Measurements from ENCODE around the gene CNTNAP2. TPM values are rescaled to one million over a fixed set of nuclear protein-coding genes. Genes with fewer than 3 reads are reported as not detected.

CNTNAP2 gene
- total and polyA plus RNA-seq, 2 of the 4 experiments (the other 2 are of a cell fraction) = not detected

- Histone ChIP-seq H2BK120ac (ENCODE audit: low read depth, low read length) (no peak overlapping the region), H3K23ac (ENCODE audit: low read depth, low read length) (no peak overlapping the region), H3K9me3 (ENCODE audit: control insufficient read depth, insufficient read depth, low read length) (peaks cover 2% of the 10 kb centered on the region; the same call in 1 of the 2 replicates), H3K4me2 (ENCODE audit: low read depth, low read length) (no peak overlapping the region), H3K27me3 (ENCODE audit: control insufficient read depth, insufficient read depth, low read length) (no peaks in the 10 kb centered on the region), H4K5ac (ENCODE audit: low read depth, low read length) (no peak overlapping the region), H4K20me1 (ENCODE audit: insufficient read depth, low read length) (no peaks in the 10 kb centered on the region), H2AK9ac (replicated peaks; ENCODE audit: low read depth, low read length, poor library complexity) (no peak overlapping the region), H2AFZ (replicated peaks; ENCODE audit: low read length, poor library complexity) (no peak overlapping the region), H3K14ac (replicated peaks; ENCODE audit: low read depth, low read length) (no peak overlapping the region), H2BK15ac (ENCODE audit: low read depth, low read length) (no peak overlapping the region), H3K36me3 (ENCODE audit: control insufficient read depth, insufficient read depth, low read length) (no peaks in the 10 kb centered on the region), H4K8ac (ENCODE audit: low read depth in 2 of 2, low read length in 2 of 2) (no peak overlapping the region), H3K9ac (ENCODE audit: low read depth, low read length) (no peak overlapping the region), H3K4ac (ENCODE audit: low read depth, low read length) (no peak overlapping the region), H3K4me1 (ENCODE audit: control insufficient read depth, insufficient read depth, low read length) (no peaks in the 10 kb centered on the region), H3K56ac (ENCODE audit: extremely low read depth, insufficient read depth, low read length) (no peak overlapping the region), H3K27ac (ENCODE audit: insufficient read depth, low read length) (no peak overlapping the region), H2BK20ac (ENCODE audit: low read depth, low read length) (no peak overlapping the region), H4K91ac (ENCODE audit: insufficient read depth, low read depth, low read length) (no peak overlapping the region), H3K18ac (ENCODE audit: low read depth, low read length) (no peak overlapping the region), H2AK5ac (ENCODE audit: low read depth, low read length) (no peak overlapping the region), H3K9me1 (ENCODE audit: insufficient read depth, low read length) (no peaks in the 10 kb centered on the region), H3K79me1 (ENCODE audit: low read depth in 1 of 2, low read length in 2 of 2) (no peaks in the 10 kb centered on the region), H3K4me3 (ENCODE audit: insufficient read depth, low read depth, low read length) (no peak overlapping the region), H2BK5ac (ENCODE audit: low read depth, low read length, poor library complexity, severe bottlenecking) (no peak overlapping the region)
- TF ChIP-seq CHD1 (IDR thresholded peaks at IDR 0.05; ENCODE audit: low read depth, low read length) (no peak), ELK1 (IDR thresholded peaks at IDR 0.05; ENCODE audit: borderline replicate concordance, low read depth, low read length) (no peak), MAFK (IDR thresholded peaks at IDR 0.05; ENCODE audit: low read depth, low read length) (no peak), RAD21 (IDR thresholded peaks at IDR 0.05; ENCODE audit: low read length) (no peak), CEBPB (IDR thresholded peaks at IDR 0.05; ENCODE audit: low read depth, low read length) (no peak), MXI1 (IDR thresholded peaks at IDR 0.05; ENCODE audit: borderline replicate concordance, low read depth, low read length) (no peak), USF2 (IDR thresholded peaks at IDR 0.05; ENCODE audit: low read depth, low read length) (no peak), RCOR1 (IDR thresholded peaks at IDR 0.05; ENCODE audit: insufficient replicate concordance, low read length) (no peak), POLR2A (IDR thresholded peaks at IDR 0.05; ENCODE audit: low read depth, low read length) (no peak), BHLHE40 (IDR thresholded peaks at IDR 0.05; ENCODE audit: low read depth, low read length) (no peak), MAZ (IDR thresholded peaks at IDR 0.05; ENCODE audit: borderline replicate concordance, low read depth, low read length) (no peak), SMC3 (IDR thresholded peaks at IDR 0.05; ENCODE audit: low read depth, low read length) (no peak), NFE2L2 (IDR thresholded peaks at IDR 0.05; ENCODE audit: low read depth, low read length) (no peak), FOS (IDR thresholded peaks at IDR 0.05; ENCODE audit: low read depth, low read length) (no peak), RFX5 (IDR thresholded peaks at IDR 0.05; ENCODE audit: low read depth, low read length) (no peak), CTCF (conservative IDR thresholded peaks at IDR 0.05; ENCODE audit: low read depth, low read length) (no peak)
- in situ Hi-C loops (cut with MboI; ENCODE audit: low sequenced_read_pairs) (no loop called here), intact Hi-C loops (cut with micrococcal nuclease) (no loop called here), dilution Hi-C loops (cut with HindIII; ENCODE audit: low sequenced_read_pairs, unreplicated experiment) (no loop called here)
- BruUV-seq (replicated peaks) = no TSS peak
- WGBS, 2 experiments (ENCODE audit: extremely low coverage in 2 of 2, insufficient read length in 1 of 2) = no CpG with 5 or more reads among the region's 3 CpGs
- no peak for ATAC-seq (ENCODE audit: low read depth)
- no peak for DNase-seq
- ChIA-PET CTCF (no interaction called here), POLR2A (ENCODE audit: unreplicated experiment) (no interaction called here)
These were observed 174.1 kb downstream of the CNTNAP2 start for GRCh38 chr7:146290746-146291145.
